T-helper 17 cell (primary cell): Measurements from ENCODE around the gene ELAPOR1. TPM values are rescaled to one million over a fixed set of nuclear protein-coding genes. Genes with fewer than 3 reads are reported as not detected.
A peak's percentile ranks its signal among the peaks of the same experiment; 100 is the strongest.

ENCODE experiments used
- ATAC-seq: fragments of 150-1000 bp; cut with Tn5 transposase; 2 replicates; pipeline ENCODE4 v1.10.0; 2021; ENCODE audit warnings: mild to moderate bottlenecking, moderate library complexity
- DNase-seq, 3 donors: peaks; one replicate each; pipeline versions ENCODE4 v3.0.0 to v3.0.0-alpha.2; 2020 to 2021
- H3K9me3 ChIP-seq: one replicate; pipeline ENCODE4 v1.7.0; 2013; ENCODE audit warnings: low read length, mild to moderate bottlenecking; ENCODE audit not compliant: control insufficient read depth, poor library complexity, severe bottlenecking
- H3K27ac Mint-ChIP-seq: one replicate; pipeline ENCODE4 v1.8.0; 2022; ENCODE audit warnings: mild to moderate bottlenecking, moderate library complexity, mixed read lengths
- H3K27me3 Mint-ChIP-seq: one replicate; pipeline ENCODE4 v1.8.0; 2022; ENCODE audit warnings: mixed read lengths
- H3K36me3 Mint-ChIP-seq: one replicate; pipeline ENCODE4 v1.8.0; 2022; ENCODE audit warnings: low read depth, mixed read lengths
- H3K4me1 Mint-ChIP-seq: one replicate; pipeline ENCODE4 v1.8.0; 2022; ENCODE audit warnings: mild to moderate bottlenecking, mixed read lengths
- H3K4me3 Mint-ChIP-seq: one replicate; pipeline ENCODE4 v1.8.0; 2022; ENCODE audit warnings: mild to moderate bottlenecking, moderate library complexity, mixed read lengths
- total RNA-seq, 4 donors: library from RNA in 2 of 4; stranded (reverse) in 2 of 4; gene quantifications; one replicate each; pipeline ENCODE4 v1.2.3 and lab custom pipeline; 2022 to 2026

ELAPOR1 gene
- total RNA-seq, 2 donors from 2014 or later: 27.8 to 30.6 TPM

DNA sequence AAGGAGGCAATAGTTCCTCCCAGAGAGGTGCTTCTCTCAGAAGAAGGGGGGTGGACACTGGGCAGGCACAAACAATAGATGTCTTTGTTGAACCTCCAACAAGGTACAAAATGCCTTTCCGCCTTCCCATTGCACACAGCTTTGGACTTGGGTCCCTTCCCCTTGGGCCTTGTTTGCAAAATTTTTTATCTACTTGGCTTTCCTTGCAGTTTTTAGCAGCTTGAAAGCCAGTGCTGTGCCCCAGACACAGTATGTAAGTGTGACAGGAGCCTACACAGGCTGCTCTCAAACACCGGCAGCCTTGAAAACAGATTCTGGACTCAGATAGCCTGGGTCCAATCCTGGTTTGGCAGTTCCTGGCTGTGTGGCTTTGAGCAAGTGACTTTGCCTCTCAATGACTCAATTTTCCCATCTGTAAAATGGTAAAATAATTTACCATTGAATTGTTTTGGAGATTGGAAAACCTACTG lies 43.0 kb downstream of the ELAPOR1 start:
- DNase-seq: no peak
- H3K27ac Mint-ChIP-seq: no peak overlapping the region
- no peak overlapping the region for H3K4me3 Mint-ChIP-seq
- no peaks in the 10 kb centered on the region for H3K36me3 Mint-ChIP-seq
- H3K9me3 ChIP-seq: peaks cover 3% of the 10 kb centered on the region
- ATAC-seq: no peak
- peaks cover 9% of the 10 kb centered on the region for H3K4me1 Mint-ChIP-seq
- H3K27me3 Mint-ChIP-seq: no peaks in the 10 kb centered on the region

DNA sequence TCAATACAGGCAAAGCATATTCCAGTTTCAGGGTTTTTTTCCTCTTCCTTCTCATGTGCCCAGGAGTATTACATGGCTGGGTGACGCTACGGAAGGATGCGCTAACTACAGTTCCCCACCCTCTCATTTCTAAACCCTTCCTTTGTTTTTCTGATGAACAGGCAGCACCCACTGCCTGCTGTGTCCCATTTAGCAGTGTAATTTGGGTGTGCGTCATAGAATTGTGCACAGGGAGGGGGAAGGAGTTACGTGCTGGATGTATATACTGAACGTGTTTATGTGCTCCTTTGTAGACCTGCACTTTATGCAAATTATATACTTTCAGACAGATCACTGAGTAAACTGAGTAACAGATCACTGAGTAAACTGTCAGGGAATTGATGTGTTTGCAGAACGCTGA lies 44.5 kb downstream of the ELAPOR1 start:
- no peak overlapping the region for H3K4me3 Mint-ChIP-seq
- H3K36me3 Mint-ChIP-seq: no peaks in the 10 kb centered on the region
- H3K27ac Mint-ChIP-seq: no peak overlapping the region
- no peak for ATAC-seq
- H3K4me1 Mint-ChIP-seq: peaks cover 20% of the 10 kb centered on the region
- peaks cover 3% of the 10 kb centered on the region for H3K9me3 ChIP-seq
- H3K27me3 Mint-ChIP-seq: no peaks in the 10 kb centered on the region
- DNase-seq: no peak

DNA sequence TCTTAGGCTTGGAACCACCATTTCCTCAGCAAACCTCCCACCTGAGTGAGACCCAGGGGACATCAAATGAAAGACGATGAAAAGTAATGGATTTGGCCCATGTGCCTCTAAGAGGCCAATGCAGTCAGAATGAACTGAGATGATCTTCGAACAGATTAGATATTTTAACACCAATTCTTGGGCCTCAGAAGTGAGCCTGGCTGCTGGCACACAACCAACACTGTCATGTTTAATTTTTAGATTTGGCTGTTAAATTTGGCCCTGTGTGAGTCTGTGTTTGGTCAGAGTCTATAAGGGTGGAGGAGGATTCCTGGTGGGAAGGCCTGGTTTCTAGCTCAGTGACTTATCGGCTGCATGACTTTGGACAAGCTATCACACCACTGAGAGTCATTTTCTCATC lies 45.4 kb downstream of the ELAPOR1 start:
- DNase-seq (no peak), ATAC-seq (no peak)
- H3K9me3 ChIP-seq: peaks cover 3% of the 10 kb centered on the region
- Mint-ChIP-seq H3K27me3 (no peaks in the 10 kb centered on the region), H3K4me1 (peaks cover 20% of the 10 kb centered on the region), H3K27ac (no peak overlapping the region), H3K4me3 (no peak overlapping the region), H3K36me3 (no peaks in the 10 kb centered on the region)

DNA sequence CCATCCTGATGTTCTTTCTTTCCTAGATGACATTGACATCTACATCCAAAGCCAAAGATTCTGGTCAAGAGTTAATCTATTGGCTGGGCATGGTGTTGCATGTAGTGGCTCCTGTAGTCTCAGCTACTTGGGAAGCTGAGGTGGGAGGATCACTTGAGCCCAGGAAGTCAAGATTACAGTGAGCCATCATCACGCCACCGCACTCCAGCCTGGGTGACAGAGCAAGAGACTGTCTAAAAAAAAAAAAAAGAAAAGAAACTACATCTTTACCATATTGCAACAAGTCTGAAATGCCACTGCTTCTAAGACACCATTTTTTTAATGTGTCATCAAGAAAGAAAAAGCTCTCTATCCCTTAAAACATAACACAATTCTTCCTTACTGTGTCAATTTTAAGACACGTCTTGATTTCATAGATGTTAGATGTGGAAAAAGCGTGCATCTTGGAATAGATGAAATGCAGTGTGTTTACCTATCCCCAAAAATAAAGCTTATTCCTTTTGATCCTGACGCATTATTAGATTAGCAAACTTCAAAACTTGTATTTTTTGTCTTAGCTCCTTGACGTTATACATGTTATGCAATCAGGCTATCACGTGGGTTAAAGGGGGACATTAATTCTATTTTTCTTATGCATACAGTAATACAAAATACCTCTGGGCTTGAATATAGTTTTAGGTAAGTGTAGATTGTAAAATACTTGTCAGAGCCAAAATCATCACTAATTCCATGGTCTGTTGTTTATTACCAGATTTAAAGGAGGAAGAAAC lies 46.3 kb downstream of the ELAPOR1 start:
- no peak for ATAC-seq
- Mint-ChIP-seq H3K27me3 (no peaks in the 10 kb centered on the region), H3K4me1 (peaks cover 22% of the 10 kb centered on the region), H3K36me3 (no peaks in the 10 kb centered on the region), H3K4me3 (no peak overlapping the region), H3K27ac (no peak overlapping the region)
- no peak for DNase-seq
- peaks cover 3% of the 10 kb centered on the region for H3K9me3 ChIP-seq

DNA sequence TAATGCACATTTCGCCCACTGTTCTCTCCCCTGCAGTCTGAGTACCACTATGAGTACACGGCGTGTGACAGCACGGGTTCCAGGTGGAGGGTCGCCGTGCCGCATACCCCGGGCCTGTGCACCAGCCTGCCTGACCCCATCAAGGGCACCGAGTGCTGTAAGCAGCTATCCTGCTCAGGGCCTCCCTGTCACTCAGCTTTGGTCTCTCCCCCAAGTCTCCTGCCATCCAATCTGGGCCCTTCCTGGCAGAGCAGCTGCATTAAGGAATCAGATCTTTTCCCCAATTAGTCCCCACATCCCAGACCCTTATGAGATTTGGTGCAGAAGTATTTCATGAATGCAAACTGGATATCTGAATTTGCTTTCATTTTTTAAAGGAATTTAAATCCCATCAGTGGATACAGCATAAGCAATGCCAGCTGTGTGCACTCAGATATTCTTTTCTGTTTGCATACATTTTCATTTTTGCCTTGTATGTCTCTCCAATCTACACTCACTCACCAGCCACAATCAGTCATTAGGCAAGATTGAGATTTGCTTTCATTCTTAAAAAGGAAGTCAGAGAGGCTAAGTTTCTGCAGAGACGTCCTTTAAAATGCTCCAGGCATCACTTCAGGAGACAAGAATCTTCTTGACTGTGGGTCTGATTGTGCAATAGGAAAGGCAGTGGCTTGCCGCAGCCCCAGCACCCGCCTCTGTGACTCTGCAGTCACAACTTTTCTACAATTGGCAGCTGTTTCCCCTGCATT lies 48.1 kb downstream of the ELAPOR1 start:
- Mint-ChIP-seq H3K27ac (peak overlapping the region; percentile 91), H3K27me3 (no peaks in the 10 kb centered on the region), H3K36me3 (no peaks in the 10 kb centered on the region), H3K4me3 (peak overlapping the region; percentile 66), H3K4me1 (peaks cover 18% of the 10 kb centered on the region)
- DNase-seq (no peak), ATAC-seq (peak; percentile 83)
- peaks cover 3% of the 10 kb centered on the region for H3K9me3 ChIP-seq

DNA sequence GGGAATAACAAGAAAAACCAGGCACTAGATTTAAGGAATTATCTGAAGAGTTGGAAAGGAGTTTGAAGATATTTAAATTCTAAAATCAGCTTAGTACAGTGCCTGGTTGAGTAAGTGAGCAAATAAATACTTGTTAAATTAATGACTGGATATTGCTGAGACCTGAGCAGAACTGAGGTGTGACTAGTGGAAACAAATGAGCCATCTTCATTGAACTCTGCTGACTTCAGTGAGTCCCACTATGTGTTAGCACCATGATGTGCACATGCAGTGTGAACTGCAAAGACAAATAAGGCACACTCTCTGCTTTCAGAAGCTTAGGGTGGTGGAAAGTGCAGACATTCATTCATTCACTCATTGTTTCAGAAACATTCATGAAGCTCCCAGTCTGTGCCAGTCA lies 48.7 kb downstream of the ELAPOR1 start:
- H3K4me3 Mint-ChIP-seq: no peak overlapping the region
- peaks cover 18% of the 10 kb centered on the region for H3K4me1 Mint-ChIP-seq
- no peak for ATAC-seq

DNA sequence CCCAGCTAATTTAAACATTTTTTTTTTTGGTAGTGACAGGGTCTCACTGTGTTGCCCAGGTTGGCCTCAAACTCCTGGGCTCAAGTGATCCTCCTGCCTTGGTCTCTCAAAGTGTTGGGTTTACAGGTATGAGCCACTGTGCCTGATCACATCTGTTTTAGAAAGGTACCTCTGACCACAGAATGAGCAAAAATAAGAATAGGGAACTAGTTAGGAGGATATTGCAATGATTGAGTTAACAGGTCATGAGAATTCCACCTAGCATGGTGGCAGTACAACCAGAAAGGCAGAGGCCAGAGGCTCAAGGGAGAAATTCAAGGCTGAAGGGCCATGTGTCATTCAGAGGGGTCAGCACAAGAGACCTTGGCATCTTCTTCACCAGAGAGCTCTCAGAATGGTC lies 49.6 kb downstream of the ELAPOR1 start:
- H3K4me1 Mint-ChIP-seq: peaks cover 21% of the 10 kb centered on the region
- DNase-seq (no peak), ATAC-seq (no peak)
- H3K27ac Mint-ChIP-seq: peak overlapping the region; percentile 91
- H3K36me3 Mint-ChIP-seq: peaks cover 8% of the 10 kb centered on the region
- no peaks in the 10 kb centered on the region for H3K27me3 Mint-ChIP-seq
- peak overlapping the region; percentile 25 for H3K4me3 Mint-ChIP-seq
- no peaks in the 10 kb centered on the region for H3K9me3 ChIP-seq

More for the DNA sequence above, 48.7 kb downstream of the ELAPOR1 start:
- H3K27ac Mint-ChIP-seq: peak overlapping the region; percentile 91
- H3K9me3 ChIP-seq: peaks cover 3% of the 10 kb centered on the region
- no peaks in the 10 kb centered on the region for H3K27me3 Mint-ChIP-seq
- H3K36me3 Mint-ChIP-seq: no peaks in the 10 kb centered on the region
- DNase-seq: no peak

Other genes with a start within 250 kb of the ELAPOR1 start
- gene GPSM2, start 237.1 kb upstream of the ELAPOR1 start, total RNA-seq: 1 to 10 TPM in 1 of 2 donors, under 1 TPM in 1; 0.75 to 1.5 TPM
- gene CLCC1, start 150.6 kb upstream of the ELAPOR1 start, total RNA-seq: 10 to 100 TPM; 15.1 to 15.5 TPM
- 10 to 100 TPM; 13.2 to 19.0 TPM for gene WDR47, start 72.0 kb upstream of the ELAPOR1 start, total RNA-seq
- gene TAF13, start 38.1 kb upstream of the ELAPOR1 start, total RNA-seq: 10 to 100 TPM; 24.3 to 32.9 TPM
- 10 to 100 TPM; 63.4 to 70.8 TPM for gene TMEM167B, start 23.4 kb upstream of the ELAPOR1 start, total RNA-seq
- 100 to 1,000 TPM in 1 of 2 donors, 10 to 100 TPM in 1; 90.8 to 120 TPM for gene SARS1, start 99.8 kb downstream of the ELAPOR1 start, total RNA-seq
- 1 to 10 TPM; 3.2 to 3.3 TPM for gene CELSR2, start 135.4 kb downstream of the ELAPOR1 start, total RNA-seq
- gene PSRC1, start 169.0 kb downstream of the ELAPOR1 start, total RNA-seq: 1 to 10 TPM; 1.2 to 1.7 TPM
- not detected for gene MYBPHL, start 192.9 kb downstream of the ELAPOR1 start, total RNA-seq